ENCODE data around the gene VAT1. TPM values are rescaled to one million over a fixed set of nuclear protein-coding genes. Genes with fewer than 3 reads are reported as not detected.

Gene VAT1
- total and polyA plus RNA-seq, 9 of the 15 experiments (the other 6 are each of a cell fraction or from before 2014, with no cell fraction given) = 29.4 to 153 (median 66.7) TPM

DNA sequence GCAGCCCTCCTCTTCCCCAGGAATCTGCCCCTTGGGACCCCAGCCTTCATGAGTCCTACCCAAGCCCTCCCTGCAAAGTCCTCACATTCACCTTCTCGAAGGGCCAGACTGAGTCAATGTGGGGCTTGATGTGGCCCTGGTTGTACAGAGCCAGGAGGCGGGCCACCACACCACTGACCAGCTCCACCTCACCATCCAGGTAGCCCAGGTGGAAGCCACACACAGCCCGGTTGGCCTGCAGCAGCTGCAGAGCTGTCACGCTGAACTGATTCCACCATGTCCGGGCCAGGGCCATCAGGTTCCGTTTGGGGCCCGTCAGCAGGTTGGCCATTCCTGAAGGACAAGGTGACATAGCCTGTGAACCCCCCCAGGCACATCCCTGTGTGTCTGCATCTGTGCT, 6.0 kb downstream of the VAT1 start:
- peak overlapping the region in 1 of 2 experiments; percentile 54; a peak in 1 of 4 replicates for H3K9ac ChIP-seq (ENCODE audit: insufficient read depth in 1 of 2, low read depth in 2 of 2, low read length in 2 of 2)
- WGBS (ENCODE audit: insufficient coverage, low coverage, missing lambda C conversion rate) = 95% methylated on average over 6 of the region's 7 CpGs
- CTCF ChIA-PET (ENCODE audit: low intra/inter-chr PET ratio) = no interaction called here

More for the DNA sequence above, 6.0 kb downstream of the VAT1 start:
- TF ChIP-seq, protein P1, sequence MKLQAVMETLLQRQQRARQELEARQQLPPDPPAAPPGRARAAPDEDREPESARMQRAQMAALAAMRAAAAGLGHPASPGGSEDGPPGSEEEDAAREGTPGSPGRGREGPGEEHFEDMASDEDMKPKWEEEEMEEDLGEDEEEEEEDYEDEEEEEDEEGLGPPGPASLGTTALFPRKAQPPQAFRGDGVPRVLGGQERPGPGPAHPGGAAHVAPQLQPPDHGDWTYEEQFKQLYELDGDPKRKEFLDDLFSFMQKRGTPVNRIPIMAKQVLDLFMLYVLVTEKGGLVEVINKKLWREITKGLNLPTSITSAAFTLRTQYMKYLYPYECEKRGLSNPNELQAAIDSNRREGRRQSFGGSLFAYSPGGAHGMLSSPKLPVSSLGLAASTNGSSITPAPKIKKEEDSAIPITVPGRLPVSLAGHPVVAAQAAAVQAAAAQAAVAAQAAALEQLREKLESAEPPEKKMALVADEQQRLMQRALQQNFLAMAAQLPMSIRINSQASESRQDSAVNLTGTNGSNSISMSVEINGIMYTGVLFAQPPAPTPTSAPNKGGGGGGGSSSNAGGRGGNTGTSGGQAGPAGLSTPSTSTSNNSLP (IDR thresholded peaks at IDR 0.05; ENCODE audit: borderline replicate concordance, low read depth, low read length) = no peak
- TF ChIP-seq ZKSCAN3 (CRISPR knock-in tag; IDR thresholded peaks at IDR 0.05) (no peak), POLR2G (IDR thresholded peaks at IDR 0.05; ENCODE audit: low read depth, low read length) (0 out of 2 replicates have a peak, but pooled peaks have one; percentile 34)
- no peak overlapping the region for H3K27ac ChIP-seq (ENCODE audit: extremely low read depth, low read depth, low read length)
- H2AFZ ChIP-seq (ENCODE audit: low read depth, low read length) = no peak overlapping the region
- H3K4me1 ChIP-seq (replicated peaks in 1 of 2; ENCODE audit: control insufficient read depth in 2 of 2, insufficient read depth in 2 of 2, low read length in 2 of 2) = peaks cover 40 to 42% of the 10 kb centered on the region in 2 experiments
- no peaks in the 10 kb centered on the region; the same call in 1 of the 2 replicates for H3K9me3 ChIP-seq (replicated peaks; ENCODE audit: control insufficient read depth, insufficient read depth, low read depth, low read length)
- BruUV-seq (replicated peaks) = no TSS peak
- intact Hi-C loops (cut with micrococcal nuclease) = no loop called here
- peaks cover 61% of the 10 kb centered on the region; the same call in 2 of the 3 replicates for H3K36me3 ChIP-seq (ENCODE audit: control insufficient read depth, insufficient read depth, low read length)
- no peaks in the 10 kb centered on the region for H3K27me3 ChIP-seq (ENCODE audit: control insufficient read depth in 2 of 2, insufficient read depth in 2 of 2, low read length in 2 of 2)
- no peak for DNase-seq (ENCODE audit: extremely low read depth in 1 of 4, low spot score in 3 of 4)
- POLR2A ChIA-PET = interaction anchor here (1.5 kb wide), 1 partner anchor 10 kb away, joined by 5 read pairs; the partner anchor contains the start of gene IFI35
- H4K20me1 ChIP-seq (replicated peaks; ENCODE audit: control insufficient read depth, insufficient read depth, low read length) = peaks cover 10% of the 10 kb centered on the region; the same call in 1 of the 2 replicates
- no peak for ATAC-seq
- in situ Hi-C loops (cut with MboI) = loop anchor here (10.0 kb wide), 1 partner anchor 299 kb away; no protein-coding TSS in a partner anchor
- no peak for FAIRE-seq
- H3K79me2 ChIP-seq (ENCODE audit: control insufficient read depth, insufficient read depth, low read length) = peaks cover 31% of the 10 kb centered on the region
- H3K4me3 ChIP-seq = no peak overlapping the region
- H3K9me1 ChIP-seq (ENCODE audit: control insufficient read depth, insufficient read depth, low read length) = peaks cover 10% of the 10 kb centered on the region
- H3K4me2 ChIP-seq (ENCODE audit: insufficient read depth, low read length) = no peak overlapping the region

Measured in K562 (cell line).